ENCODE data around the gene GNE. TPM values are rescaled to one million over a fixed set of nuclear protein-coding genes. Genes with fewer than 3 reads are reported as not detected.

Gene GNE
- total RNA-seq, 1 experiment from 2014 or later = 8.4 TPM

GRCh38 chr9:36293918-36294317 is 35.7 kb upstream of the GNE start:
- DNase-seq (ENCODE audit: low read depth, low spot score) = no peak
- Histone ChIP-seq H3K27me3 (ENCODE audit: insufficient read depth, low read length) (no peaks in the 10 kb centered on the region), H3K9me3 (ENCODE audit: control insufficient read depth in 1 of 2, insufficient read depth in 1 of 2, low read depth in 1 of 2, low read length in 2 of 2) (no peaks in the 10 kb centered on the region), H3K36me3 (ENCODE audit: control insufficient read depth in 1 of 2, insufficient read depth in 2 of 2, low read length in 2 of 2) (no peaks in the 10 kb centered on the region), H3K9ac (ENCODE audit: low read length) (no peak overlapping the region), H3K27ac (ENCODE audit: low read depth, low read length) (no peak overlapping the region), H4K20me1 (ENCODE audit: insufficient read depth) (no peaks in the 10 kb centered on the region), H3K79me2 (ENCODE audit: insufficient read depth, low read length) (no peaks in the 10 kb centered on the region), H2AFZ (ENCODE audit: low read depth, low read length, poor library complexity, severe bottlenecking) (no peak overlapping the region), H3K4me2 (ENCODE audit: low read length) (no peak overlapping the region), H3K9me2 (ENCODE audit: insufficient read depth) (no peaks in the 10 kb centered on the region), H3K4me3 (replicated peaks in 1 of 2; ENCODE audit: low read depth in 1 of 2, low read length in 2 of 2) (no peak overlapping the region), H3K4me1 (ENCODE audit: control insufficient read depth in 1 of 2, insufficient read depth in 2 of 2, low read length in 2 of 2) (peaks cover 9 to 32% of the 10 kb centered on the region in 2 experiments)
- CTCF ChIA-PET = no interaction called here
- intact Hi-C loops (cut with micrococcal nuclease) = no loop called here
- no peak for ATAC-seq
- no TSS peak for BruUV-seq (replicated peaks)
- RAD21 ChIA-PET (ENCODE audit: low non-redundant PET in 1 of 2, low total read pairs in 2 of 2, uncharacterized antibody in 2 of 2, unreplicated experiment in 2 of 2) = no interaction called here
- POLR2A ChIA-PET = no interaction called here
- TF ChIP-seq YY1 (IDR thresholded peaks at IDR 0.05; ENCODE audit: extremely low read depth, insufficient replicate concordance, low read depth, low read length) (no peak), REST (IDR thresholded peaks at IDR 0.05; ENCODE audit: low read depth) (no peak), CBX3 (IDR thresholded peaks at IDR 0.05; ENCODE audit: low read depth) (no peak), FOSL1 (IDR thresholded peaks at IDR 0.05; ENCODE audit: low read depth) (no peak), TCF7L2 (IDR thresholded peaks at IDR 0.05; ENCODE audit: borderline replicate concordance, extremely low read depth, insufficient read depth, insufficient read length) (no peak), POLR2A (IDR thresholded peaks at IDR 0.05; ENCODE audit: borderline replicate concordance, extremely low read depth, insufficient read depth, insufficient read length) (no peak), SIN3A (IDR thresholded peaks at IDR 0.05; ENCODE audit: low read depth) (no peak), ZBTB33 (IDR thresholded peaks at IDR 0.05; ENCODE audit: extremely low read depth, insufficient replicate concordance, low read length) (no peak), MAX (IDR thresholded peaks at IDR 0.05) (no peak), EZH2phosphoT487 (IDR thresholded peaks at IDR 0.05; ENCODE audit: borderline replicate concordance) (no peak), SP1 (IDR thresholded peaks at IDR 0.05; ENCODE audit: low read depth) (no peak), JUND (IDR thresholded peaks at IDR 0.05) (no peak), POLR2AphosphoS5 (IDR thresholded peaks at IDR 0.05; ENCODE audit: low read depth, low read length) (no peak), ZNF274 (IDR thresholded peaks at IDR 0.05; ENCODE audit: low read depth, low read length) (no peak)
